LNCAP (cell line): ENCODE data around the gene MRLN.

ENCODE experiments used
- CTCF ChIP-seq: fragments of 450-650 bp; IDR thresholded peaks from 2 replicates; pipeline ENCODE4 v1.5.1; 2017; ENCODE audit warnings: mild to moderate bottlenecking

MRLN gene

GRCh38 chr10:59713196-59713821 lies 39.9 kb downstream of the MRLN start:
- TF ChIP-seq CTCF = no peak

- no peak for TF ChIP-seq CTCF
Measured at GRCh38 chr10:59711871-59712494, 41.3 kb downstream of the MRLN start.

GRCh38 chr10:59709395-59710125 lies 43.7 kb downstream of the MRLN start, which contains the start of gene SLC16A9:
Gene SLC16A9, minus strand, starts transcription at chr10:59709850. Its CDS starts 25,559 bp downstream, at chr10:59684291.
- TF ChIP-seq CTCF = peak; percentile 48

- TF ChIP-seq CTCF = no peak
Measured at GRCh38 chr10:59708816-59709394, 44.4 kb downstream of the MRLN start.

- no peak for TF ChIP-seq CTCF
Measured at GRCh38 chr10:59706851-59707797, 46.1 kb downstream of the MRLN start.

GRCh38 chr10:59705931-59706330 lies 47.3 kb downstream of the MRLN start:
- no peak for TF ChIP-seq CTCF

- TF ChIP-seq CTCF = no peak
Measured at GRCh38 chr10:59704630-59705029, 48.6 kb downstream of the MRLN start.
